GM12872 (cell line): ENCODE measurements around the gene NOL12.

ENCODE experiments used
- TF ChIP-seq, protein P1 (sequence below): IDR thresholded peaks from 3 replicates; pipeline ENCODE4 v1.5.1; 2011; ENCODE audit warnings: low read depth, mild to moderate bottlenecking, low read length, moderate library complexity; ENCODE audit not compliant: insufficient read depth

NOL12 gene

DNA sequence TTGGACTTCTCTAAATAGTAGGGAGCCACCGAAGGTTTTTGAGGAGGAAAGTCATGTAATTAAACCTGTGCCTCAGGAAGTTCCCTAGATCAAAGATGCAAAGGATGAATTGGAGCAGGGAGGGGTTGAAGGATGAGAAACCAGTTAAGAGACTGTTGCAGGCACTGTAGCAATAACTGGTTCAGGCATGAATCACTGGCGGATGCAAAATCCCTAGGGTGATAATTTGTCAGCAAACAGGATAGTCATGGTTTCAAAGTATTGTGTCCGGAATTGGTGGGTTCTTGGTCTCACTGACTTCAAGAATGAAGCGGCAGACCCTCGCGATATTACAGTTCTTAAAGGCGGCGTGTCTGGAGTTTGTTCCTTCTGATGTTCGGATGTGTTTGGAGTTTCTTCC lies 30.6 kb downstream of the NOL12 start:
- TF ChIP-seq, protein P1, sequence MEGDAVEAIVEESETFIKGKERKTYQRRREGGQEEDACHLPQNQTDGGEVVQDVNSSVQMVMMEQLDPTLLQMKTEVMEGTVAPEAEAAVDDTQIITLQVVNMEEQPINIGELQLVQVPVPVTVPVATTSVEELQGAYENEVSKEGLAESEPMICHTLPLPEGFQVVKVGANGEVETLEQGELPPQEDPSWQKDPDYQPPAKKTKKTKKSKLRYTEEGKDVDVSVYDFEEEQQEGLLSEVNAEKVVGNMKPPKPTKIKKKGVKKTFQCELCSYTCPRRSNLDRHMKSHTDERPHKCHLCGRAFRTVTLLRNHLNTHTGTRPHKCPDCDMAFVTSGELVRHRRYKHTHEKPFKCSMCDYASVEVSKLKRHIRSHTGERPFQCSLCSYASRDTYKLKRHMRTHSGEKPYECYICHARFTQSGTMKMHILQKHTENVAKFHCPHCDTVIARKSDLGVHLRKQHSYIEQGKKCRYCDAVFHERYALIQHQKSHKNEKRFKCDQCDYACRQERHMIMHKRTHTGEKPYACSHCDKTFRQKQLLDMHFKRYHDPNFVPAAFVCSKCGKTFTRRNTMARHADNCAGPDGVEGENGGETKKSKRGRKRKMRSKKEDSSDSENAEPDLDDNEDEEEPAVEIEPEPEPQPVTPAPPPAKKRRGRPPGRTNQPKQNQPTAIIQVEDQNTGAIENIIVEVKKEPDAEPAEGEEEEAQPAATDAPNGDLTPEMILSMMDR = no peak

DNA sequence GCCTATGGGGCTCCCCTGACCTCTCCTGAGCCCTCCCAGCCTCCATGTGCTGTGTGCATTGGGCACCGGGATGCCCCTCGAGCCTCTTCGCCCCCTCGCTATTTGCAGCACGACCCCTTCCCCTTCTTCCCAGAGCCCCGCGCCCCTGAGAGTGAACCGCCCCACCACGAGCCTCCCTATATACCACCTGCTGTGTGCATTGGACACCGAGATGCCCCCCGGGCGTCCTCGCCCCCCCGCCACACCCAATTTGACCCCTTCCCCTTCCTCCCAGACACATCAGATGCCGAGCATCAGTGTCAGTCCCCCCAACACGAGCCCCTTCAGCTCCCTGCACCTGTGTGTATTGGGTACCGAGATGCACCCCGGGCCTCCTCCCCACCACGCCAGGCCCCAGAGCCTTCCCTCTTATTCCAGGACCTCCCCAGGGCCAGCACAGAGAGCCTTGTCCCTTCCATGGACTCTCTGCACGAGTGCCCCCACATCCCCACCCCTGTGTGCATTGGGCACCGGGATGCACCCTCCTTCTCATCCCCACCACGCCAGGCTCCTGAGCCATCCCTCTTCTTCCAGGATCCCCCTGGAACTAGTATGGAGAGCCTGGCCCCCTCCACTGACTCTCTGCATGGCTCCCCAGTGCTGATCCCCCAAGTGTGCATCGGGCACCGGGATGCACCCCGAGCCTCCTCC lies 39.6 kb downstream of the NOL12 start:
- TF ChIP-seq, protein P1 = no peak

DNA sequence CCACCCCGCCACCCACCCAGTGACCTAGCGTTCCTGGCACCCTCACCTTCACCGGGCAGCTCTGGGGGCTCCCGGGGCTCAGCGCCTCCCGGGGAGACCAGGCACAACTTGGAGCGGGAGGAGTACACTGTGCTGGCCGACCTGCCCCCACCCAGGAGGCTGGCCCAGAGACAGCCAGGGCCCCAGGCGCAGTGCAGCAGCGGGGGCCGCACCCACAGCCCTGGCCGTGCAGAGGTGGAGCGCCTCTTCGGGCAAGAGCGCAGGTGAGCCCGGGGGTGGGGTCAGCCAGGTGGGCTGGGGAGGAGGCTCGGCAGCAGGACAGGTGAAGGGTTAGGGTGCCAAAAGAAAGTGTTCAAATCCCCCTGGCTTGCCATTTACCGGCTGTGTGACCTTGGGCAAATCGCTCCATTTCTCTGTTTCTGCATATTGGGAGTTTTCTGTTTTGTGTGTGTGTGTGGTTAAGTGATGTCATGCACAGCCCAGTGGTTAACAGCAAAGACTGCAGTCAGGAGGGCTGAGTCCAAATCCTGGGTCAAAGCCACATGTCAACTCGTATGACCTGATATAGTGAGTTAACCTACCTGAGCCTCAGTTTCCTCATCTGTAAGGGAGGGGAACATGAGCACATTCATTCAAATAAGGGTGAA lies 40.2 kb downstream of the NOL12 start:
- TF ChIP-seq, protein P1 = 0 out of 3 replicates have a peak, but pooled peaks have one; percentile 6

DNA sequence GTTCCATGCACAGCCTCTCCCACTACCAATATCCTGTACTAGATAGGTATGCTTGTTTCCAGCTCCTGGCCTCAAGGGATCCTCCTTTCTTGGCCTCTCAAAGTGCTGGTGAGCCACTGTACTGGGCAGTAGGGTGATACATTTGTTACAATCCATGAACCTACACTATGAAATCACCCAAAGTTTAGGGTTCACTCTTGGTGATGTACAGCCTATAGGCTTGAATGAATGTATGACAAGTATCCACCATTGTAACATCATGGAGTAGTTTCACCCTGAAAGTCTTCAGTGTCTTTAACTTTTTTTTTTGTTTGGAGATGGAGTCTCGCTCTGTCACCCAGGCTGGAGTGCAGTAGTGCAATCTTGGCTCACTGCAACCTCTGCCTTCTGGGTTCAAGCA lies 42.5 kb downstream of the NOL12 start:
- TF ChIP-seq, protein P1 = no peak

DNA sequence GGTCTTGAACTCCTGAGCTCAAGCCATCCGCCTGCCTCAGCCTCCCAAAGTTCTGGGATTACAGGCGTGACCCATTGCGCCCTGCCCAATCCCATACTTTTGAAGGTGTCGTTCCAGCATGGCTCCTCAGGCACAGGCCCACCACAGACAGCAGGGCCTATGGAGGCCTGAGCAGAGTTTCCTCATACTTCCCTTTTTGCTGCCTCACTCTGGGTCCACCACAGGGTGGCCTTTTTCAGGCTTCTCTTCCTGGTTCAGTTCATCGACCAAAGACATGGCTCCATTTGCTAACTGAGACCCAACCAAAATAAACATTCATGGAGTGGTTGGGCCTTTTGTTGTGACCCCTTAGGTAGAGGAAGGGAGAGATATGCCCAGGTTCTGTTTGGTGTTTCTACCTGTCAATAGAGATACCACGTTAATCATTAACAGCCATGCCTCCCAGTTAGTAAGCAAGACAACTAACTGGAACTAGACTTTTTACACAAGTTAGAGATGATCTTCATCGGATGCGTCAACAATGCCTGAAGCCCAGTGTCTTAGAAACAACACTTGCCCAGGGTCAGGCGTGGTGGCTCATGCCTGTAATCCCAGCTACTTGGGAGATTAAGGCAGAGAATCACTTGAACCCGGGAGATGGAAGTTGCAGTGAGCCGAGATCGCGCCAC lies 45.8 kb downstream of the NOL12 start:
- TF ChIP-seq, protein P1 = peak; percentile 47; the same call in 2 of the 3 replicates

DNA sequence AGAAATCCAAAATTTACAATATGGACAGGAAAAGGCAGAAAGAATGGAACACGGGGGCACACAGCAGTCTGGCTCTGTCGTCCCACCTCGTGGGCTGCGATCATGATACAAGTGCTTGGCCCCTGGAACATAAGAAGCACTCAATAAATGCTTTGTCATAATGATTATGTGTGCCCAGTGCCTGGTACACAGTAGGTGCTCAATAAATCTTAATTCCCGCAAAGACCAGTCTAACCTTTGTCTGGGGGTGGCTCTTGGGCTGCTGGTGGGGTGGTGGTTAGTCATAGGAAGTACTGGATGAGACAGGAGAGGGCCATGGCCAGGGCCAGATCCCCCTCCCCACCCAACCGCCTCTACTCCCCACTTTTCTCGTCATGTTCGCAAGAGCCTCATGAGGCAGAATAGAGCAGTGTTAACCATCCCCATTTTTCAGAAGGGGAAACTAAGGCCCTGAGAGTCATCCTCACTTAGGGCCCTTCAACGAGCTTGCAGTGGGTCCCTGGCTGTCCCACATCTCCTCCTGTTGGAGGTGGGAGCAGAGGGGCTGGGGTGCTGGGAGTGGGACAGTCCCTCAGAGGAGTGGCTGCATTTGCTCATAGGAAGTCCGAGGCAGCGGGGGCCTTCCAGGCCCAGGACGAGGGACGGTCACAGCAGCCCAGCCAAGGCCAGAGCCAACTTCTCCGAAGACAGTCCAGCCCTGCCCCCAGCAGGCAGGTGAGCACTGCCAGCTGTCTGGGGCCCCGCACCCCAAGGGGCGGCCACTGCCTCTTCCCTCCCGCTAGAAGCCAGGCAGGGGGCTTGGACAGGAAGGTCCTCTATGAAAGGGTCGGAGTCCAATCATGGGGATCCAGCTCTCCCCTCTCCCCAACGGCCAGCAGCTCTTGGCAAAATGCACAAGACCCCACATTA lies 46.8 kb downstream of the NOL12 start:
- TF ChIP-seq, protein P1 = no peak
